Effector CD4-positive, alpha-beta T cell (primary cell): Measurements from ENCODE around the gene CASK.

Experiments
- DNase-seq: peaks from one replicate; pipeline ENCODE4 v3.0.0-alpha.2; 2020
- total RNA-seq: gene quantifications from one replicate; lab custom pipeline; 2026; lab: John Stamatoyannopoulos, UW

Gene CASK, protein sequence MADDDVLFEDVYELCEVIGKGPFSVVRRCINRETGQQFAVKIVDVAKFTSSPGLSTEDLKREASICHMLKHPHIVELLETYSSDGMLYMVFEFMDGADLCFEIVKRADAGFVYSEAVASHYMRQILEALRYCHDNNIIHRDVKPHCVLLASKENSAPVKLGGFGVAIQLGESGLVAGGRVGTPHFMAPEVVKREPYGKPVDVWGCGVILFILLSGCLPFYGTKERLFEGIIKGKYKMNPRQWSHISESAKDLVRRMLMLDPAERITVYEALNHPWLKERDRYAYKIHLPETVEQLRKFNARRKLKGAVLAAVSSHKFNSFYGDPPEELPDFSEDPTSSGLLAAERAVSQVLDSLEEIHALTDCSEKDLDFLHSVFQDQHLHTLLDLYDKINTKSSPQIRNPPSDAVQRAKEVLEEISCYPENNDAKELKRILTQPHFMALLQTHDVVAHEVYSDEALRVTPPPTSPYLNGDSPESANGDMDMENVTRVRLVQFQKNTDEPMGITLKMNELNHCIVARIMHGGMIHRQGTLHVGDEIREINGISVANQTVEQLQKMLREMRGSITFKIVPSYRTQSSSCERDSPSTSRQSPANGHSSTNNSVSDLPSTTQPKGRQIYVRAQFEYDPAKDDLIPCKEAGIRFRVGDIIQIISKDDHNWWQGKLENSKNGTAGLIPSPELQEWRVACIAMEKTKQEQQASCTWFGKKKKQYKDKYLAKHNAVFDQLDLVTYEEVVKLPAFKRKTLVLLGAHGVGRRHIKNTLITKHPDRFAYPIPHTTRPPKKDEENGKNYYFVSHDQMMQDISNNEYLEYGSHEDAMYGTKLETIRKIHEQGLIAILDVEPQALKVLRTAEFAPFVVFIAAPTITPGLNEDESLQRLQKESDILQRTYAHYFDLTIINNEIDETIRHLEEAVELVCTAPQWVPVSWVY
- 146 reads per million, percentile 89 among the genes with 10 or more reads in this experiment for total RNA-seq

DNA sequence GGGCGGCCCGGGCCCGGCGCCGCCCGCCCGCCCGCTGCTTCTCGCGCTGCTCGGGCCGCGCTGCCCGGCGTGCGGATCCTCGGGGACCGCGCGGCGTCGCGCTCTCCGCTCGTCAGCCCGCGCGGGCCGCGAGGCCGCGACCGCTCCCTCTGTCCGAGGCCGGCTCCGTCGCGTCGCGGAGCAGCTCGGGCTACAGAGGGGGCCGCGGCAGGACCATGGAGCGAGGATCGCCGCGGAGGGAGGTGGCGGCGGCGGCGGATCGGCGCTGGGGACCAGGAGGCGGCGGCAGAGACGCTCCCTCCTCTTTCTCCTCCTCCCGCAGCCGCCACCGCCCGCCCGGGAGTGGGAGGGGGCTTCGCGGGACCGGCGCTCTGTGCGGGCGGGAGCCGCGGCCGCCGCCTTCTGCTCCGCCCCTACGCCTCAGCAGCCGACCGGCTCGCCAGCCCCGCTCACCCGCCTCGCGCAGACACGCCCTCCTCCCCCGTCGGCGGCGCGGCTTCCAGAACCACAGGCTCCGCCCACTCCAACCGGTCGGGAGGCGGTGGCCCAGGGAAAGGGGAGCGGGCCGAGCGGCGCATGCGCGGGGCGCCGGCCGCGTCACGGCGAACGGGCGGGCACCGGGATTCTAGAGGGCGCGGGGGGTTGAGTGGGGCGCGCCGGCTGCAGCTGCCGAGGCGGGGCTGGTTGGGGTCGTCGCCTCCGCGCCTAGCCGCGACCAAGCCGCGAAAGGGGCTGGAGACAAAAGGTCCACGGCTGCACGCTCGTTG is at the start of gene CASK:
Gene CASK (minus strand): TSS at position 344 of the 767 bp plus-strand sequence. CDS start 566 bp downstream, outside the sequence.
- peak; percentile 81 for DNase-seq

DNA sequence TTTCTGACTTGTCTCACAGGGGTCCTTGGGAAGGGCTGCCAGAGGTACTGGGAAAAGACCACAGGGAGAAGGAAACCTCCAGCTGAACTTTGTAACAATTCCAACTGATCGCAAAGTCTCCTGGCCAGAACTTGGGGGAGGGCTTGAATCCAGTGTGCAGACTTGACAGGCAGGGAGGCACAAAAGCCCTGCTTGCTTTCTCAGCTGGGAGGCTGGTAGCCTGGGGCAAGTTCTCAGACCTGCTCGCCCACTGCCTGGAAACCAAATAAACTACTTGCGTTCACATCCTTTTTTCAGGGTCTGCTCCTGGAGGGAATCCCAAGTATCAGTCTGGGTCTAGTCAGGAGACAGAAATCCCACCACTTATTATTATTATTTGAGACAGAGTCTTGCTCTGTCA is 48.0 kb upstream of the CASK start:
- no peak for DNase-seq

DNA sequence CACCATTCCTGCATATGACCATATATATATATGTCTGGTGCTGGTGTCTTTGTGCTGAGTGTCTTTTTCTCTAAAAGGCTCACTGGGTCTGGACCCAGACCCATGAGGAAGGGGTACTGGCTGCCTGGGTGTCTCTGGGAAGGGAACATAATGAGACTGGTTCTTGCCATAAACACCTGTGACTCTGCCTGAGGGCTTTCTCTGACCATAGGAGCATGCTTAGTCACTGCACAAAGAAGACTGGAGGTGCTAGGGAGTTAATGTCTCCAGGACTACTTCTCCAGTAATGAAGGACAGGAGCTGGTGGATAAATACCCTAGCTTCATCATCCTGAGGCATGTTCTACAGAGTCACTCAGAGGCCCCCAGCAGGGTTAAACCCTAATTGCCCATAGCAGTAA is 47.1 kb upstream of the CASK start:
- no peak for DNase-seq

DNA sequence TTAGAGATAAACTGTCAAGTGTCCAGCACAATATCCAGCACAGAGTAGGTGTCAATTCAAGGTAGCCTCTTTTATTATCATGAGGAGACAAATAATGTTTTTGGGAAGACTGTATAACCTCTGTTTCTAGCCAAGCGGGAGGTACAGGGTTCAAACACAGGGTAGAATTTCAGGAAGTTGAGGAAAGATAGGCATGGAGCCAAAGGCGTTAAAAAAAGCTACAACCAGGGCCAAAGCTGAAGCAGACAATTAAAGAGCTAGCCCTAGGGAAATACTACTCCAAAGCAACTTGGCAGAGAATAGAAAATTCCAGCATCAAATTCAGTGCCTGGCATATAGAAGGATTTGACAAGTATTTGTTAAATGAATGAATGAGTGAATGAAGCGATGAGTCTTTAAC is 40.0 kb upstream of the CASK start:
- DNase-seq, result no peak

DNA sequence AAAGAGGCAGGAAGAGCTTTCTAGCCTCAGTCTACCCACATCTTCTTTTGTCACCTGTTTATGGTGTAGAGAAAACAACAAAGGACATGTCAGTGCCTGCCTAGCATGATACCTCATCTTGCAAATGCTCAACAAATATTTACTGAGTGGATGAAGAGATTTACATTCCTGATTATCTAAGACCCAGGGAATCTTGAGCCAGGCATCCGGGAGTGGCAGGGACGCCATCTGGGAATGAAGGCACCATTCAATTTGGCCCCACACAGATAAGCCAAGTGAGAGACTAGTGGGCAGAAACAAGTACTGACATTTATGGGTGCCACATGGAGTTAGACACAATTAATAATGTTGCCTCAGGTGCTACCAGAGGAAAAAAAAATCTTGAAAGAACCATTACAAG is 36.8 kb upstream of the CASK start:
- DNase-seq, result no peak

DNA sequence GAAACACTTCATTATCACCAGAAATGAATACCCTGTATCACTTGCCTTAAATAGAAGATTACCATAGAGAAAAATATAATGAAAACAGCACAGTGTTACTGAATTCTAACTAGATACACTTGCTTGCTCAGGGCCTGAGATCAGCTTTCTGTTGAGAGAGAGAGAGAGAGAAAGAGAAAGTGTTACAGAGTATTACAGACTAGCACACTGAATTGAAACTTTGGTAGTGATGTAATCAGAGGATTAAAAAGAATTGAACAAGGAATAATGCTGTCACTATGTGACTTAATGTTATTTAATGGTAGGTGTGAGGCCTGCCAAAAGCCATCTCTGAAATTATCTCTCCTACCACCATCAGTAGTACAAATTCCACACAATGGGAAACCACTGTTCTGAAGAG is 35.5 kb upstream of the CASK start:
- no peak for DNase-seq

DNA sequence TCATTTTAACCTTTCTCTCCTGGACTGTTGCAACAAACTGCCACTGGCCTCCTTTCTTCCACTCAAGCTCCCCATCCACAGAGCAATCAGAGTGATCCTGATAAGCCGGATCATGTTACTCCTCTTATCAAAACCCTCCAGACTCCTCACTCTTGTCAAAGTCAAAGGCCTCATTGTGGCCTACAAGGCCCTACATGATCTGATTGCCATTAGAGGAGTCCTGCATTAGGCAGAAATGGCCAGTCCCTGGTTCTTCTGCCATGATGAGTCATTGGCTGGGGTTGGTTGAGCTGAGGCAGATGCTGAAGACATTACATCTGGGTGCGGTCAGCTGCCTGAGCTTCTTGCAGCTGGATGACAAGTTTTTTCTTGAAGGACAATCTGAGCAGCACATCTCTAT is 32.7 kb upstream of the CASK start:
- no peak for DNase-seq

DNA sequence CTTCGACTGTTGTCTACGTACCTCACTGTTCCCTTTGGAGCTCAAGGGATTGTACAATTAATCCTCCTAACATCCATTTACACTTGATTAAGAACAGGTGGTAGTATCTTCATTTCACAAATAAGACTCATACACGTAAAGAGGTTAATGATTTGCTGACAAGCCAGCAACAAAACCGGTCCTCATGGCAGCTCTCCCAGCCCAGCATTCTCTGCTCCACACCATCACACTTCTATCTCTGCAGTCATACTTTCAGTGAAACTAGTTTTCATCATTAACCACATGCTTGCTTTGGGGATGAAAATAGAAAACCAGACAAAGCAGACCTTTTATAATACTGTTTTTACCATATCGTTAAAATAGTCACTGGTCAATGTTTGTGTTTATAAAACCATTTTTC is 28.7 kb upstream of the CASK start:
- no peak for DNase-seq

DNA sequence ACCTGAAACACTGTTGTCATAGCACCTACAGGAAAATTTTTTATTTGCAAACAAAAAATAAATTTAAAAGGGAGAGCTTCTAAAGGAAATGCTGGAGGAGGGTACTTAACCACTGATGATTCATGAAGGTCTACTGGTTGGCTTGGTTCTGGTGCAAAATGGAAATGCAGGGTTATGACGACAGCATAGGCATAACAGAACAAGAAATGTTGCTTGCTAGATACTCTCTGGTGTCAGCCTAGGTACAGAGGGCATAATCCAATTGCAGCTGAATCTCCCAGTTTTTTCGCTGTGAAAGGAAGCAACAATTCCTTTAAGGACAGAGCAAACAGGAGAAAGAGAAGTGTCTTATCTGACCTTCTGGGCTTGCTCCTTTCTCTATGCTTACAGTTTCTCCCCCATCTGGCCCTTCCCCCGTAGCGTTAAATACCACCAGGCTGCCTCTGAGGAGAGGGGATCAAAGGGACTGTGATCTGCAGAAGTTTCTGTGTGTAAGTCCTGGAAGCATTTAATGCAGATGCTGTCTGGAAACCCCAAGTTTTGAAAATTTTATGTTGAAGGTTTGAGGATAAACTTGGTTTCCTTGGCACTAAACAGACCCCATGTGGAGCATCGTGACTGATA is 23.7 kb upstream of the CASK start:
- no peak for DNase-seq

DNA sequence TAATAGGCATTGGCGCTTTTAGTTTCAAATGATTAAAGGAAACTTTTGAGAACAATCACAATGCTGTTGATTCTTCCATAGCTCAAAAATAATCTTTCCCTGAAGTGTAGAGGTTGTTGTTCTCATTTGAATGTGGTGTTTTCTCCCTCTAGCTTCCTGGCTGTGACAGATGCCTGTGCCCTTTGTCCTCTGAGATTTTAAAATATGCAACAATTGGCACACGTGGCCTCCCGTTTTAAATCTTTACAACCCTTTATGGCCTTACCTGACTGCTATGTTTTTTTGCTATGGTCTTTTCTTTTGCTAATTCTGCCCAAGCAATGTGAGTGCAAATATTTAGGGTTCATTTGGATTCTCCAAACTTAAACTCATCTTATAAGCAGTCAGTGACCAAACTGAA is 22.9 kb upstream of the CASK start:
- no peak for DNase-seq

DNA sequence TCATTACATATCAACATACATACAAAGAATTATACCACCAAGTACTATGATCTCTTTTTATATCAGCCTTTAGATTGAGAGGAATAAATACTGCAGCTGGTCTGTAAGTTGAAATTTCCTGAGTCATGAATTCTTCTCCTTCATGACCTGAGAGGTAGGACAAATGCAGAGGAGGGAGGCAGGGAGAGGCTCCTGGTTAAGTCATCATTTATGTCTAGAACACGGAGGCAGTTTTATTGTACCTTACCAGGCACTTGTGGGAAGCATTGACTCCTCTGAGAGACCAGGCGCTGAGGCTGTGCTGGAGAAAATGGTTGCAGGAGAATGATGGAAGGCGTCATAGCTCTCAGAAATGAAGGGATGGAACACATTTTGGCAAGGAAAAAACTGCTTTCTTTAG is 12.5 kb upstream of the CASK start:
- DNase-seq, result no peak

DNA sequence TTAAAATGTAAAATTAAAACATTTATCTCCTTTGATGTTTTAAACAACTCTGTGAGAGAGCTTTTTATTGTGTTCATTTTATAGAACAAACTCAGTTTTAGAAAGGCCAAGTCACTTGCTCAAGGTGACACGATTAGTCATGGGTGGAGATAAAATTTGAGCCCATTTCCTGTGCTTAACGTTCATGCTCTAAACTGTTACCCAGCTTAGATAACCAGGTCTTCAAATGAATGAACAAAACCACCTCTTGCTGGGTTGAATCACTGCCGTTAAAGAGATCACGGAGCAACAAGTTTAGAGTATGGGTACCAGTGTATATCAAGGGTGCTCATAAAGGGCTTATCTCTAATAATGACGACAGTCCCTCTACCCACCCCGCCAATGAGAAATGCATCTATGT is 10.2 kb upstream of the CASK start:
- no peak for DNase-seq

DNA sequence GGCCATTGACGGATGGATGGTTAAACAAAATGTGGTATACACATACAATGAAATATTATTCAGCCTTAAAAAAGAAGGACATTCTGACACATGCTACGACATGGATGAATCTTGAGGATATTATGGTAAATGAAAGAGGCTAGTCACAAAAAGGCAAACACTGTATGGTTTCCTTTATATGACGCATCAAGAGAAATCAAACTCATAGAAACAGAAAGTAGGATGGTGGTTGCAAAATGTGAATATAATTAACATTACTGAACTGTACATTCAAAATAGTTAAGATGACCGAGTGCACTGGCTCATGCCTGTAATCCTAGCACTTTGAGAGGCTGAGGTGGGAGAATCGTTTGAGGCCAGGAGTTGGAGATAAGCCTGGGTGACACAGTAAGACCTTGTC is 9.5 kb upstream of the CASK start:
- DNase-seq, result no peak

DNA sequence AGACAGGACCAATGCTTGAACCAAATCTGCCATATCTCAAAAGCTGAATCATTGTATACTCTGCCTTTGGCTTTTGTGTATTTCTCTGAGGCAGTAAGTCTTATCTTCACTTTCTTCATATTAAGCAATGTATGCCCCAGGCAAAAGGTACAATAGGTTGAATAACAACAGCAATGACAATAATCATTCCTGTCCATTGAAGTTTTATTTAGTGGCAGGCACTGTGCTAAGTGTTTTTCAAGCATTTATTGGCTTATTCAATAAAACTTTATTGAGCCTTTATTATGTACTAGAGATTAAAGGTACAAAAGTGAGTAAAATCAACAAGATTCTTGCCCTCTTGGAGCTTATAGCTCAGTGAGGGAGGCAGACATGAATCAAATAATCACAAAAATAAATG is 8.2 kb upstream of the CASK start:
- no peak for DNase-seq

DNA sequence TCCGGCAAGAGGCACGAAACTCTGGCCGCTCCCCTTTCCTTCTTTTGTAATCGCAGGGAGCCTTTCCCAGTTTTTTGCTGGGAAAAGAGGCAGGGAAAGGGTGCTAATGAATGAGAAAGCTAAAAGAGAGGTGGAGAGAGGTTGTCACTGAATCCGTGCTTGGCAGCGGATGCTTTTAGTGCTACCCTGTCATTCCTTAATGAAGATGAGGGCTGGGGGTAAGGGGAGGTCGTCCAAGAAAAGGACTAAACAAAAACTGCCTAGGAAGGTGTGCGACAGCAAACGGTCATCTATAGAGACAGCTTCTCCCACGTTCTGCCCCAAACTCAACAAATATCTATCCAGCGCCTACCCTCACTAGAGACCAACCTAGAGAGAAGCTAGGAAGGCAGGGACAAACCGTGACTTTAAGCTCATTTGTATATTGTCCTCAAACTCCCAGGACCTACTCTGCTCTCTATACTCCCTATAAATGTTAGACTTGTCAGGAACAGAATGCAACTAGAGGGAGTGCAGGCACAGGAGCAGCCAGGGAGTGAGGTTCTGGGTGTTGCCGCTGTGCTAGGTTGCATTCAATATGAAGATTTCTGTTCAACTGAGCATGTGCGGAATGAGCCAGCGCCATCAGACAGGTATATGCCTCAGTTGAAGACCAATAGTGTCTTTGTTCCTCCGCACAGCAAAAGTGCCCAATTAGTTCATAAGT is 777 bp upstream of the CASK start:
- DNase-seq, result peak; percentile 16

DNA sequence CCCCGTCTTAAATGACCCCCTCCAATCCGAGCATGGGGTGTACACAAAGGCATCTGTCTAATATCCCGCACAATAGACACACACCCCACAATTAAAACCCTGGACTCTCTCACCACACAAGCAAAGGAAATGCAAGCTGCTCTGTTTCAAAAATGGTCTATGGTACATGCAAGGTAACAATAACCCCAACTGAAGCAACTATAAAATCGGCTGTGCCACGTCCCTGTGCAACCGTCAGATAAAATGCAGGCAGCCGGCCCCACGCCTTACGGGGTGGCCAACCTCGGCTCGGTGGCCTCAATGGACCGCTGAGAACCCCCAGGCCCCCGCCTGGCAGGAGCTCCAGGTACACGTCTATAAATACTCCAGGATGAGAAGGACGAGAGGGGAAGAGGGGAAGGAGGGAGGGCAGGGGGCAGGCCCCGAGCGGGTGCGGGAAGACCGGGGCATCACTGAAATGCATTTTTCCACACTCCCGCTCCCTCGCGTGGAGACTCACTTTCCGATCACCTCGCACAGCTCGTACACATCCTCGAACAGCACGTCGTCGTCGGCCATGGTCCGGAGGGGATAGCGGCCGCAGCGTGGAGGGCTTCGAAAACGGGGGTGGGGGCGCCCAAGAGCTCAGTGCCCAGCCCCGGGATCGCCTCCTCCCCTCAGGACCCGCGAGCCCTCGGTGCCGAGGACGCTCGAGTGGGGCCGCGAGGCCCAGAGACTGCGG is 763 bp downstream of the CASK start:
- DNase-seq, result no peak

DNA sequence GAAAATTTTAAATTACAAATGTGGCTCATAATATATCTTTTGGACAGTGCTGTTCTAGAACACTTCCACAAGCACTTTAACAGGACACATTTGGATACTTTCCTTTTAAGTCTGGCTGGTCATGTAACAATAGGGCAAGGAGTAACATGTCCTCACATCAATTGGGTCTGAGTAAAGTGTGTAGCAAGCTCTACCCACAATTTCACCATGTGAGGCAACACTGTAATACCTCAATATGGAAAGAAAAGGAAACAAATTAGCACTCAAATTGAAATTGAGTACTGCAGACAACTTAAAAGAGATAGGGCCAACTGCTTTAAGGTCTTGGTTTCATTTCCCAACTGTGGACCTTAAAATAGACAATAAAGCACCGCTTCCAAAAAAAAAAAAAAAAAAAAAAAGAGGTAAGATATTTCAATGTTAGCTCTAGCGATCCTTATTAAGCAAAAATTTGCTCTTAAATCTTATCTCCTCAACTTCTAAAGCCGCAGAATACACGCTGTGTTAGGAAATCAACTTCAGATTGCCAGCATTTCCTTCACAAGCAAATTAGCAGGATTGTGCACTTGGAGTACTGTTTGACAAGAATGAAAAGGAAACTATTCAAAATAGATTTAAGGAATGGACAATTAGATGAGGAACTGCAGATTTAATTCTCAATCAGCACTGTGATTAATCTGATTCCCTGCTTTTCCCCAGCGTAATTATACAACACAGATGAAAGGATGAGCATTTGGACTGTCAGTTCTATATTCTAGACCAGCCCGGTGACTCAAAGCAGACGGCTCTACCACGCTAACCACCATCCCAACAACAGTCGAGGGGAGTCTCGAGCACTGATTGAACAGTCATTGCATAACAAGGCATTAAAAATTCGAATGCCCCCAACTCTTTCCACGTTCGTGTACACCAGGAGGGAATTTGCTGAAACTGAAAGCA is 1.6 kb downstream of the CASK start:
- DNase-seq, result peak; percentile 30

DNA sequence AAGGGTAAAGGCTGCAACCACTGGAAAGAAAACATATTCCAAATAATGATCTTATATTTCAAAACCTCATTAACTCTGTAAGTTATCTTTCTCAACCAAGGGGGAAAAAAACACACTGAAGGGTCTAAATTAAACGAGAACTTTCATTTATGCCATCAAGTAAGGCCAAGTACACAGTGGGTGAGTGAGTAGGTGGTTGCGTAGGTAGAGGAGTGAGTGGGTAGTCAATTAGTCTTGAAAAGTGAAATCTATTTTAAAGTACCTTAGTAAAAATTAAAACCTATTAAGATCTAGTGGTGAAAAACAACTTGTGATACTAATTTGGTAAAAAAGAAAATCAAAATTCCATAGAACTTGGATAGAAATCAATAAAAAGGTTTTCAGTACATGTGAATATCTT is 3.5 kb downstream of the CASK start:
- DNase-seq, result no peak

DNA sequence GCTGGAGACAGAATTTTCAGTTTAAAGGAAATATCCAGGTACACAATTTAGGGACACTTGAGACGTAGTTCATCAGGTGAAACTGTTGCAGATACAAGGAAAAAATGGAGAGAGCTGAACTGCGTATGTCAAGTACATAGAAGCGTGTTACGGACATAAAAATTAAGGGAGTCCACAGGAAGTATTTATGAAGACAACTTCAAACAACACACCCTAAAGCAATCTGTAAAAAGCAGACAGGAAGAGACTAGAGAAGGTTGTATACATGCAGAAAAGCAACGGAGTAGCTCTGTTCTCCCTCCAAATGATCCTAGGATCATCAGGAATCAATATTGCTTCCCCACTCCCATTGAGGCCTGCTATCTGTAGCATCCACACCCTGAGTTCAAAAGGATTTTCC is 5.8 kb downstream of the CASK start:
- no peak for DNase-seq

DNA sequence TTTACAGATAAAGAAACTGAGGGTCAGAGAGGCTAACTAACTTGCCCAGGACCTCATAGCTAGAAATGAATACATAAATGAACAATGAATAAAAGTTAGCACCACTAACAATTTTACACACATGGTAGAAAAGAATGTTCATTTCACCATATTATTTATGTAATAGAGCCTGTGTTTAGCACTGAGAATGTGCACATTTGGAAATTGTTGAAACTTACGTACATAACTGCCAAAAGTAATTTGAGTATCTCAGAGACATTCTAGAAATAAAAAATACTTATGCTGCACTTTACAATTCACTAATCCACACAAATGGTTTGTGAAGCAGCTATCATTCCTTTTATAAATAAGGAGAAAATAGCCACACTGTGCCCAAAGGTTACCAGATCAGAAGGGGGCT is 9.9 kb downstream of the CASK start:
- no peak for DNase-seq
